Stomach (tissue), 9 donors: ENCODE data around the gene CRTC3. TPM values are rescaled to one million over a fixed set of nuclear protein-coding genes. Genes with fewer than 3 reads are reported as not detected.

Experiments
- DNase-seq, 2 donors: peaks; one replicate each; pipeline versions ENCODE4 v3.0.0 to v3.0.0-alpha.2; 2013 to 2019
- H3K27ac ChIP-seq, 5 donors: fragments of 200-600 bp in 4 of 5; sonication (generic) in 4 of 5; one replicate each; pipeline ENCODE4 v1.5.1; 2013 to 2019; ENCODE audit warnings: mild to moderate bottlenecking in 1 of 5, moderate library complexity in 1 of 5
- H3K27me3 ChIP-seq, 3 donors: fragments of 200-600 bp; sonication (generic); one replicate each; pipeline ENCODE4 v1.5.1; 2017 to 2019; ENCODE audit warnings: mixed run types in 1 of 3
- H3K36me3 ChIP-seq, 4 donors: fragments of 200-600 bp; sonication (generic); 1 replicate in 3 of 4; 2 replicates in 1 of 4; pipeline ENCODE4 v1.5.1; 2016 to 2019
- H3K4me1 ChIP-seq, 4 donors: fragments of 200-600 bp; sonication (generic); one replicate each; pipeline ENCODE4 v1.5.1; 2016 to 2019
- H3K4me3 ChIP-seq, 4 donors: fragments of 200-600 bp; sonication (generic) in 3 of 4; one replicate each; pipeline ENCODE4 v1.5.1; 2016 to 2019; ENCODE audit warnings: mild to moderate bottlenecking in 1 of 4
- H3K9me3 ChIP-seq, 4 donors: fragments of 200-600 bp; sonication (generic); one replicate each; pipeline ENCODE4 v1.5.1; 2016 to 2019
- CTCF ChIP-seq, 7 experiments: fragments of 450-650 bp in 4 of 7; fragments of 200-600 bp in 3 of 7; sonication (generic) in 3 of 7; IDR thresholded peaks; one replicate each; pipeline ENCODE4 v1.5.1; 2016 to 2019; ENCODE audit warnings: antibody characterized with exemption in 7 of 7, control low read depth in 2 of 7, mild to moderate bottlenecking in 1 of 7
- EP300 ChIP-seq: sonication (generic); formaldehyde crosslinking; IDR thresholded peaks from one replicate; pipeline ENCODE4 v1.6.1; 2017; ENCODE audit warnings: antibody characterized with exemption
- POLR2A ChIP-seq, 4 donors: fragments of 450-650 bp; IDR thresholded peaks; one replicate each; pipeline ENCODE4 v1.6.1; 2016; ENCODE audit warnings: antibody characterized with exemption in 4 of 4, control low read depth in 2 of 4, mild to moderate bottlenecking in 1 of 4, moderate library complexity in 1 of 4
- POLR2AphosphoS5 ChIP-seq, 3 donors: sonication (generic); formaldehyde crosslinking; IDR thresholded peaks; one replicate each; pipeline ENCODE4 v1.6.1; 2016; ENCODE audit warnings: antibody characterized with exemption in 3 of 3
- WGBS, 5 donors: extraction: QIAGEN DNeasy Blood & Tissue Kit in 3 of 5; methylation state at CpG; one replicate each; pipeline versions ENCODE4 v1.1.5 to v1.1.7; 2013 to 2018; 5-methylcytosine and 5-hydroxymethylcytosine counted together
- intact Hi-C: fragments of 100-400 bp; cut with DNase I; formaldehyde crosslinking; loops from one replicate; pipeline ENCODE4 v1.15.1; 2023; ENCODE audit warnings: low total_unique reads
- polyA plus RNA-seq, 3 donors: library from polyadenylated mRNA; stranded (reverse); fragments of 200-250 nt; gene quantifications; one replicate each; pipeline ENCODE4 v1.2.3, GENCODE V29; 2013
- total RNA-seq, 5 donors: library from RNA; depleted of rRNA; stranded (reverse); fragments of >200 nt; gene quantifications; one replicate each; pipeline versions ENCODE4 v1.1.0 to v1.2.3, GENCODE V29; 2014 to 2016
- donor health status: healthy with polysubstance abuse.
- donor health status: Bipolar disorder and iron deficiency.
- donor health status: healthy.

The CRTC3 gene
- total and polyA plus RNA-seq, 8 donors: 8.2 to 47.7 (median 14.5) TPM

DNA sequence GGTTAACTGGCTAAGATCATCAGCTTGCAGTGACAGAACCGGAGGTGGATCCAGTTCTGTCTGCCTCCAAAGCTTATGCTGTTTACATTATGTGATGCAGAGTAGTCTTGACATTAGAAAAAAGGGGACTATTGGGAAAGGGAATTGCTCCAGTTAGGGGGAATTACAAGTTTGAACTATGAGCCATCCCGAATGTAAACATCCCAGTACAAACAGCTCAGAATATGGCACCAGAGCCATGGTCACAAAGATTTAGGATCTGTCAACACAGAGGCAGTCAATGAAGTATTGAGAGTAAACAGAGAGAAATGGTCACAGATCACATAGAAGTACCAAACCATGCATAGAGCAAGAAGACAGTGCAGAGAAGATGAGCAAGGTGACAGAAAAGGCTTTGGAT is 39.8 kb upstream of the CRTC3 start:
- Histone ChIP-seq H3K4me3 (no peak overlapping the region), H3K9me3 (no peaks in the 10 kb centered on the region), H3K27me3 (no peaks in the 10 kb centered on the region), H3K4me1 (peaks cover 0 to 4% (median 0%) of the 10 kb centered on the region in 4 donors), H3K27ac (no peak overlapping the region), H3K36me3 (peaks cover 74 to 100% (median 99%) of the 10 kb centered on the region in 4 donors)
- no peak for DNase-seq
- WGBS, 5 donors: 56 to 82% (median 72%) methylated on average over 2 of the region's 2 CpGs
- TF ChIP-seq POLR2AphosphoS5 (IDR thresholded peaks at IDR 0.05) (no peak), CTCF (IDR thresholded peaks at IDR 0.05) (no peak), EP300 (no peak), POLR2A (IDR thresholded peaks at IDR 0.05) (no peak)
- intact Hi-C loops: no loop called here

DNA sequence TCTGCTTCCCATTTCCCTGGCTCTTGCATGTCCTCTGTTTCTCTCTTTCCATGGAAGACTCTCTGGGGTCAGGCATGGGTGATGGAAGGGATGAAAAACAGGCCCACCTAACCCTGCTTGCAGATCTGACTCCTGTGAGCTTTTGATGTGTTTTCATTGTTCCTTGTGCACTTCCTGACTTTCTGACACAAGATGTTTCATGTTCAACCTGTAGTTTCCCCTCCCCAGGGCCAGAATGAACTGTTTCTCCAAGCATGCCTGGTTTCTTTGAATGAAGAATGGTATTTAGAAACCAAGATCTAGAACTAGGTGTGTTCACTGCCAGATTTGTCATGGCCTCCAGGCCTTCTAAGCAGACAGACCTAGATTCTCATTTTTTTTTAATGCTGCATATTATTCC is 36.1 kb upstream of the CRTC3 start:
- Histone ChIP-seq H3K27me3 (no peaks in the 10 kb centered on the region), H3K4me1 (peaks cover 0 to 4% (median 0%) of the 10 kb centered on the region in 4 donors), H3K9me3 (no peaks in the 10 kb centered on the region), H3K36me3 (peaks cover 78 to 100% (median 100%) of the 10 kb centered on the region in 4 donors), H3K27ac (no peak overlapping the region), H3K4me3 (no peak overlapping the region)
- TF ChIP-seq POLR2A (IDR thresholded peaks at IDR 0.05) (no peak), CTCF (IDR thresholded peaks at IDR 0.05) (no peak), POLR2AphosphoS5 (IDR thresholded peaks at IDR 0.05) (no peak), EP300 (no peak)
- DNase-seq: no peak
- intact Hi-C loops: no loop called here

GRCh38 chr15:90495067-90495466 is 34.7 kb upstream of the CRTC3 start:
- no peak overlapping the region for H3K4me3 ChIP-seq
- peaks cover 90 to 100% (median 100%) of the 10 kb centered on the region in 4 donors for H3K36me3 ChIP-seq
- no peaks in the 10 kb centered on the region for H3K9me3 ChIP-seq
- no peak for DNase-seq
- WGBS, 5 donors: 66 to 86% (median 72%) methylated on average over 3 of the region's 3 CpGs
- no peaks in the 10 kb centered on the region for H3K4me1 ChIP-seq
- intact Hi-C loops: no loop called here
- no peak for TF ChIP-seq CTCF (IDR thresholded peaks at IDR 0.05)
- no peak for TF ChIP-seq POLR2AphosphoS5 (IDR thresholded peaks at IDR 0.05)
- TF ChIP-seq POLR2A (IDR thresholded peaks at IDR 0.05): no peak
- no peak for TF ChIP-seq EP300
- H3K27ac ChIP-seq: no peak overlapping the region
- no peaks in the 10 kb centered on the region for H3K27me3 ChIP-seq

- WGBS, 5 donors: 50 to 70% (median 62%) methylated on average over 3 of the region's 3 CpGs
- no peak for DNase-seq
- Histone ChIP-seq H3K36me3 (peaks cover 91 to 100% (median 100%) of the 10 kb centered on the region in 4 donors), H3K9me3 (no peaks in the 10 kb centered on the region), H3K4me3 (no peak overlapping the region), H3K27ac (no peak overlapping the region), H3K4me1 (no peaks in the 10 kb centered on the region), H3K27me3 (no peaks in the 10 kb centered on the region)
- intact Hi-C loops: no loop called here
- no peak for TF ChIP-seq EP300
- no peak for TF ChIP-seq POLR2AphosphoS5 (IDR thresholded peaks at IDR 0.05)
- TF ChIP-seq CTCF (IDR thresholded peaks at IDR 0.05): no peak
- no peak for TF ChIP-seq POLR2A (IDR thresholded peaks at IDR 0.05)
Measured at GRCh38 chr15:90496791-90497190, 32.9 kb upstream of the CRTC3 start.
